OCI-LY7 (cell line): ENCODE results near the gene GMDS. TPM values are rescaled to one million over a fixed set of nuclear protein-coding genes. Genes with fewer than 3 reads are reported as not detected.

Experiments used
- BruUV-seq: library from RNA; stranded (reverse); fragments of 400-500 nt; replicated peaks from 2 replicates; lab custom pipeline; 2021; lab: Mats Ljungman, UMichigan
- CTCF ChIA-PET: fragments of 300-600 bp; sonication (Branson Sonifier 250); formaldehyde crosslinking; loops from one replicate; lab custom pipeline; 2022; ENCODE audit warnings: antibody characterized with exemption; ENCODE audit not compliant: unreplicated experiment; lab: Charles Lee
- POLR2A ChIA-PET: fragments of 300-600 bp; sonication (Branson Sonifier 250); formaldehyde crosslinking; loops from one replicate; lab custom pipeline; 2022; ENCODE audit warnings: antibody characterized with exemption; lab: Charles Lee
- DNase-seq: peaks from one replicate; pipeline ENCODE4 v3.0.0-alpha.2; 2015; ENCODE audit warnings: low spot score
- H2AFZ ChIP-seq: fragments of 200-600 bp; sonication (generic), shearing (Covaris generic); 2 replicates; pipeline ENCODE4 v1.6.1; 2014; ENCODE audit warnings: mild to moderate bottlenecking, antibody characterized with exemption, low read length, moderate library complexity
- H3K27ac ChIP-seq: fragments of 200-600 bp; sonication (generic); 2 replicates; pipeline ENCODE4 v1.5.1; 2014; ENCODE audit warnings: mixed run types, low read depth, mild to moderate bottlenecking, moderate library complexity, low read length, inconsistent platforms; ENCODE audit not compliant: poor library complexity, severe bottlenecking
- H3K36me3 ChIP-seq: fragments of 200-600 bp; sonication (generic); 2 replicates; pipeline ENCODE4 v1.6.1; 2014; ENCODE audit warnings: mild to moderate bottlenecking, antibody characterized with exemption, low read length, moderate library complexity, mixed read lengths; ENCODE audit not compliant: insufficient read depth
- H3K4me1 ChIP-seq: fragments of 200-600 bp; sonication (generic); 2 replicates; pipeline ENCODE4 v1.5.1; 2014; ENCODE audit warnings: mild to moderate bottlenecking, low read length; ENCODE audit not compliant: insufficient read depth, poor library complexity, severe bottlenecking
- H3K4me2 ChIP-seq: fragments of 200-600 bp; sonication (generic); 2 replicates; pipeline ENCODE4 v1.6.1; 2014; ENCODE audit warnings: mild to moderate bottlenecking, low read length
- H3K4me3 ChIP-seq: fragments of 200-600 bp; sonication (generic); 2 replicates; pipeline ENCODE4 v1.5.1; 2014; ENCODE audit warnings: mild to moderate bottlenecking, low read depth, low read length; ENCODE audit not compliant: poor library complexity, severe bottlenecking
- H3K79me2 ChIP-seq: fragments of 200-600 bp; sonication (generic); 2 replicates; pipeline ENCODE4 v1.6.1; 2016; ENCODE audit warnings: low read depth, mild to moderate bottlenecking, low read length, moderate library complexity, mixed read lengths; ENCODE audit not compliant: insufficient read depth
- H3K9me2 ChIP-seq: fragments of 200-600 bp; sonication (generic); 2 replicates; pipeline ENCODE4 v1.6.1; 2016; ENCODE audit warnings: mild to moderate bottlenecking, low read length, mixed read lengths; ENCODE audit not compliant: insufficient read depth
- H3K9me3 ChIP-seq: fragments of 200-600 bp; sonication (generic); 2 replicates; pipeline ENCODE4 v1.6.1; 2014; ENCODE audit warnings: mild to moderate bottlenecking, mixed run types, low read length, mixed read lengths
- H4K20me1 ChIP-seq: fragments of 200-600 bp; sonication (generic); 2 replicates; pipeline ENCODE4 v1.6.1; 2014; ENCODE audit warnings: mild to moderate bottlenecking, antibody characterized with exemption, low read length, moderate library complexity, mixed read lengths; ENCODE audit not compliant: insufficient read depth
- EZH2phosphoT487 ChIP-seq: fragments of 200-600 bp; sonication (generic); IDR thresholded peaks from 2 replicates; pipeline ENCODE4 v1.6.1; 2018; ENCODE audit warnings: low read depth, borderline replicate concordance, mild to moderate bottlenecking, mixed run types, antibody characterized with exemption, low read length, moderate library complexity, mixed read lengths
- intact Hi-C: fragments of 100-400 bp; cut with micrococcal nuclease; formaldehyde crosslinking; loops from one replicate; pipeline ENCODE4 v1.10.0; 2022; ENCODE audit not compliant: unreplicated experiment
- total RNA-seq, 2 experiments: library from RNA; depleted of rRNA in 1 of 2; stranded (reverse); fragments of >200 nt in 1 of 2; shearing (Covaris generic) in 1 of 2; gene quantifications; 2 replicates each; pipeline ENCODE4 v1.2.3, GENCODE V29; 2014 to 2022
- TF ChIP-seq, protein P1 (sequence below): fragments of 200-600 bp; sonication (generic); conservative IDR thresholded peaks from 2 replicates; pipeline ENCODE4 v1.5.1; 2014; ENCODE audit warnings: mild to moderate bottlenecking, antibody characterized with exemption, low read length, moderate library complexity, mixed read lengths

The GMDS gene
- total RNA-seq, 2 experiments from 2014 or later, result 9.9 to 26.8 TPM

- H3K9me2 ChIP-seq, result no peaks in the 10 kb centered on the region
- H3K9me3 ChIP-seq, result no peaks in the 10 kb centered on the region
- peak overlapping the region; percentile 42; the same call in 1 of the 2 replicates for H3K4me2 ChIP-seq
- no peaks in the 10 kb centered on the region for H4K20me1 ChIP-seq
- H2AFZ ChIP-seq, result no peak overlapping the region
- TF ChIP-seq, protein P1, sequence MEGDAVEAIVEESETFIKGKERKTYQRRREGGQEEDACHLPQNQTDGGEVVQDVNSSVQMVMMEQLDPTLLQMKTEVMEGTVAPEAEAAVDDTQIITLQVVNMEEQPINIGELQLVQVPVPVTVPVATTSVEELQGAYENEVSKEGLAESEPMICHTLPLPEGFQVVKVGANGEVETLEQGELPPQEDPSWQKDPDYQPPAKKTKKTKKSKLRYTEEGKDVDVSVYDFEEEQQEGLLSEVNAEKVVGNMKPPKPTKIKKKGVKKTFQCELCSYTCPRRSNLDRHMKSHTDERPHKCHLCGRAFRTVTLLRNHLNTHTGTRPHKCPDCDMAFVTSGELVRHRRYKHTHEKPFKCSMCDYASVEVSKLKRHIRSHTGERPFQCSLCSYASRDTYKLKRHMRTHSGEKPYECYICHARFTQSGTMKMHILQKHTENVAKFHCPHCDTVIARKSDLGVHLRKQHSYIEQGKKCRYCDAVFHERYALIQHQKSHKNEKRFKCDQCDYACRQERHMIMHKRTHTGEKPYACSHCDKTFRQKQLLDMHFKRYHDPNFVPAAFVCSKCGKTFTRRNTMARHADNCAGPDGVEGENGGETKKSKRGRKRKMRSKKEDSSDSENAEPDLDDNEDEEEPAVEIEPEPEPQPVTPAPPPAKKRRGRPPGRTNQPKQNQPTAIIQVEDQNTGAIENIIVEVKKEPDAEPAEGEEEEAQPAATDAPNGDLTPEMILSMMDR, result no peak
- TF ChIP-seq EZH2phosphoT487, result no peak
- BruUV-seq, result no TSS peak
- no peak overlapping the region for H3K4me3 ChIP-seq
- no peak overlapping the region for H3K27ac ChIP-seq
- no peaks in the 10 kb centered on the region for H3K36me3 ChIP-seq
- no peaks in the 10 kb centered on the region for H3K79me2 ChIP-seq
- ChIA-PET CTCF (no interaction called here), POLR2A (no interaction called here)
- H3K4me1 ChIP-seq, result no peaks in the 10 kb centered on the region
- intact Hi-C loops, result loop anchor here (10.0 kb wide), 1 partner anchor 836 kb away; no protein-coding TSS in a partner anchor
- no peak for DNase-seq
Measured at GRCh38 chr6:1609041-1609647, 636.3 kb downstream of the GMDS start.

GRCh38 chr6:1608222-1609040, 637.0 kb downstream of the GMDS start:
- Histone ChIP-seq H3K4me3 (no peak overlapping the region), H2AFZ (no peak overlapping the region), H4K20me1 (no peaks in the 10 kb centered on the region), H3K4me1 (no peaks in the 10 kb centered on the region), H3K4me2 (peak overlapping the region; percentile 41; the same call in 1 of the 2 replicates), H3K9me3 (no peaks in the 10 kb centered on the region), H3K9me2 (no peaks in the 10 kb centered on the region), H3K36me3 (no peaks in the 10 kb centered on the region), H3K79me2 (no peaks in the 10 kb centered on the region), H3K27ac (no peak overlapping the region)
- intact Hi-C loops, result loop anchor here (10.0 kb wide), 1 partner anchor 836 kb away; no protein-coding TSS in a partner anchor
- TF ChIP-seq, protein P1, result no peak
- TF ChIP-seq EZH2phosphoT487, result no peak
- DNase-seq, result no peak
- no TSS peak for BruUV-seq
- ChIA-PET POLR2A (no interaction called here), CTCF (no interaction called here)
